Karpas-422 (cell line): ENCODE data around the gene BCLAF1. TPM values are rescaled to one million over a fixed set of nuclear protein-coding genes. Genes with fewer than 3 reads are reported as not detected.

Experiments used
- DNase-seq: peaks from one replicate; pipeline ENCODE4 v3.0.0-alpha.2; 2015
- H2AFZ ChIP-seq: fragments of 200-600 bp; sonication (generic); 2 replicates; pipeline ENCODE4 v1.6.1; 2014; ENCODE audit warnings: antibody characterized with exemption, low read length, mixed read lengths
- H3K27ac ChIP-seq: fragments of 200-600 bp; sonication (generic); 2 replicates; pipeline ENCODE4 v1.5.1; 2014; ENCODE audit warnings: mild to moderate bottlenecking, low read length, moderate library complexity
- H3K27me3 ChIP-seq: fragments of 200-600 bp; sonication (generic); 2 replicates; pipeline ENCODE4 v1.6.1; 2014; ENCODE audit warnings: low read length, mixed read lengths
- H3K36me3 ChIP-seq: fragments of 200-600 bp; sonication (generic); 2 replicates; pipeline ENCODE4 v1.6.1; 2014; ENCODE audit warnings: low read length, mixed read lengths; ENCODE audit not compliant: insufficient read depth
- H3K4me1 ChIP-seq: fragments of 200-600 bp; sonication (generic); 2 replicates; pipeline ENCODE4 v1.6.1; 2014; ENCODE audit warnings: mild to moderate bottlenecking, low read length, mixed read lengths
- H3K4me2 ChIP-seq: fragments of 200-600 bp; sonication (generic); 2 replicates; pipeline ENCODE4 v1.6.1; 2014; ENCODE audit warnings: low read length, low read depth, mild to moderate bottlenecking; ENCODE audit not compliant: poor library complexity, severe bottlenecking
- H3K4me3 ChIP-seq: fragments of 200-600 bp; sonication (generic); 2 replicates; pipeline ENCODE4 v1.5.1; 2014; ENCODE audit warnings: mild to moderate bottlenecking, antibody characterized with exemption, low read length, mixed read lengths
- H3K79me2 ChIP-seq: fragments of 200-600 bp; sonication (generic); 2 replicates; pipeline ENCODE4 v1.6.1; 2014; ENCODE audit warnings: mild to moderate bottlenecking, low read length, mixed read lengths
- H3K9ac ChIP-seq: fragments of 200-600 bp; sonication (generic); 2 replicates; pipeline ENCODE4 v1.6.0; 2014; ENCODE audit warnings: low read length
- H3K9me2 ChIP-seq: fragments of 200-600 bp; sonication (generic), shearing (Covaris generic); replicated peaks from 2 replicates; pipeline ENCODE4 v1.6.0; 2014; ENCODE audit warnings: mild to moderate bottlenecking, low read length, moderate library complexity; ENCODE audit not compliant: insufficient read depth
- H3K9me3 ChIP-seq: fragments of 300-700, 200-600 bp; sonication (generic); 2 replicates; pipeline ENCODE4 v1.6.1; 2014; ENCODE audit warnings: low read length, mixed read lengths
- H4K20me1 ChIP-seq: fragments of 200-600 bp; sonication (generic); 2 replicates; pipeline ENCODE4 v1.6.1; 2014; ENCODE audit warnings: mild to moderate bottlenecking, antibody characterized with exemption, low read length, low read depth; ENCODE audit not compliant: insufficient read depth
- total RNA-seq: library from RNA; depleted of rRNA; stranded (reverse); fragments of >200 nt; shearing (Covaris generic); gene quantifications from 2 replicates; pipeline ENCODE4 v1.2.3, GENCODE V29; 2014; ENCODE audit warnings: low replicate concordance

BCLAF1 gene
- total RNA-seq, 1 experiment from 2014 or later, result 177 TPM

GRCh38 chr6:136251394-136251793, 38.3 kb downstream of the BCLAF1 start:
- no peak for DNase-seq
- Histone ChIP-seq H3K36me3 (peaks cover 18% of the 10 kb centered on the region), H3K4me3 (peak overlapping the region; percentile 97), H3K9me2 (no peaks in the 10 kb centered on the region), H4K20me1 (no peaks in the 10 kb centered on the region), H3K9me3 (no peaks in the 10 kb centered on the region), H3K27me3 (no peaks in the 10 kb centered on the region), H3K4me2 (peak overlapping the region; percentile 94), H3K9ac (peak overlapping the region; percentile 73), H3K4me1 (peaks cover 46% of the 10 kb centered on the region), H3K79me2 (peaks cover 37% of the 10 kb centered on the region), H3K27ac (peak overlapping the region; percentile 69; the same call in 1 of the 2 replicates), H2AFZ (no peak overlapping the region)

- Histone ChIP-seq H3K4me3 (peak overlapping the region; percentile 97), H3K27me3 (no peaks in the 10 kb centered on the region), H3K9me2 (no peaks in the 10 kb centered on the region), H3K4me2 (peak overlapping the region; percentile 94), H3K36me3 (peaks cover 18% of the 10 kb centered on the region), H3K9me3 (no peaks in the 10 kb centered on the region), H3K4me1 (peaks cover 45% of the 10 kb centered on the region), H3K79me2 (peaks cover 44% of the 10 kb centered on the region), H4K20me1 (no peaks in the 10 kb centered on the region), H2AFZ (peak overlapping the region; percentile 1; the same call in 1 of the 2 replicates), H3K9ac (peak overlapping the region; percentile 73), H3K27ac (peak overlapping the region; percentile 69)
- no peak for DNase-seq
Measured at GRCh38 chr6:136250686-136251008, 39.0 kb downstream of the BCLAF1 start.

- Histone ChIP-seq H3K79me2 (peaks cover 50% of the 10 kb centered on the region), H2AFZ (peak within 1 kb of the TSS; percentile 60; the same call in 1 of the 2 replicates), H3K4me2 (peak within 1 kb of the TSS; percentile 94), H3K4me1 (peaks cover 41% of the 10 kb centered on the region), H4K20me1 (no peaks in the 10 kb centered on the region), H3K9ac (peak within 1 kb of the TSS; percentile 93), H3K9me3 (no peaks in the 10 kb centered on the region), H3K27me3 (no peaks in the 10 kb centered on the region), H3K9me2 (no peaks in the 10 kb centered on the region), H3K4me3 (peak within 1 kb of the TSS; percentile 97), H3K36me3 (peaks cover 21% of the 10 kb centered on the region), H3K27ac (peak within 1 kb of the TSS; percentile 69)
- DNase-seq, result peak; percentile 99
Measured at GRCh38 chr6:136249811-136250685, 39.6 kb downstream of the BCLAF1 start, which contains the start of gene MTFR2. Gene MTFR2 (minus strand): TSS chr6:136250311. CDS start chr6:136249099, 1,212 bp downstream.

- Histone ChIP-seq H3K9me3 (no peaks in the 10 kb centered on the region), H3K9me2 (no peaks in the 10 kb centered on the region), H3K4me1 (peaks cover 34% of the 10 kb centered on the region), H3K27me3 (no peaks in the 10 kb centered on the region), H3K4me3 (peak overlapping the region; percentile 97), H2AFZ (no peak overlapping the region; the same call in 1 of the 2 replicates), H3K79me2 (peaks cover 54% of the 10 kb centered on the region), H3K27ac (peak overlapping the region; percentile 51; the same call in 1 of the 2 replicates), H3K36me3 (peaks cover 28% of the 10 kb centered on the region), H4K20me1 (no peaks in the 10 kb centered on the region), H3K4me2 (peak overlapping the region; percentile 94), H3K9ac (peak overlapping the region; percentile 93)
- peak; percentile 60 for DNase-seq
Measured at GRCh38 chr6:136249336-136249735, 40.3 kb downstream of the BCLAF1 start.

GRCh38 chr6:136244061-136244616, 45.5 kb downstream of the BCLAF1 start:
- H3K27ac ChIP-seq, result no peak overlapping the region
- H3K9me3 ChIP-seq, result no peaks in the 10 kb centered on the region
- DNase-seq, result no peak
- H3K4me3 ChIP-seq, result no peak overlapping the region
- no peak overlapping the region for H3K9ac ChIP-seq
- no peaks in the 10 kb centered on the region for H3K27me3 ChIP-seq
- no peaks in the 10 kb centered on the region for H4K20me1 ChIP-seq
- H3K9me2 ChIP-seq, result no peaks in the 10 kb centered on the region
- H3K4me2 ChIP-seq, result no peak overlapping the region
- peaks cover 52% of the 10 kb centered on the region for H3K79me2 ChIP-seq
- peaks cover 6% of the 10 kb centered on the region for H3K4me1 ChIP-seq
- H3K36me3 ChIP-seq, result peaks cover 60% of the 10 kb centered on the region
- no peak overlapping the region for H2AFZ ChIP-seq

- Histone ChIP-seq H3K4me1 (no peaks in the 10 kb centered on the region), H3K9ac (no peak overlapping the region), H3K9me2 (no peaks in the 10 kb centered on the region), H2AFZ (no peak overlapping the region), H3K4me3 (no peak overlapping the region), H3K79me2 (no peaks in the 10 kb centered on the region; the same call in 1 of the 2 replicates), H3K27me3 (no peaks in the 10 kb centered on the region), H3K27ac (no peak overlapping the region), H3K9me3 (no peaks in the 10 kb centered on the region), H3K36me3 (peaks cover 42% of the 10 kb centered on the region), H3K4me2 (no peak overlapping the region), H4K20me1 (0 out of 2 replicates have a peak, but pooled peaks cover 5% of the 10 kb centered on the region)
- DNase-seq, result no peak
Measured at GRCh38 chr6:136236466-136237293, 53.0 kb downstream of the BCLAF1 start.

GRCh38 chr6:136235233-136235564, 54.4 kb downstream of the BCLAF1 start:
- H3K79me2 ChIP-seq, result no peaks in the 10 kb centered on the region; the same call in 1 of the 2 replicates
- no peak for DNase-seq
- no peaks in the 10 kb centered on the region for H3K4me1 ChIP-seq
- H3K27ac ChIP-seq, result no peak overlapping the region
- no peak overlapping the region for H3K9ac ChIP-seq
- no peaks in the 10 kb centered on the region for H3K9me2 ChIP-seq
- 0 out of 2 replicates have a peak, but pooled peaks cover 5% of the 10 kb centered on the region for H4K20me1 ChIP-seq
- H3K4me3 ChIP-seq, result no peak overlapping the region
- H3K36me3 ChIP-seq, result peaks cover 36% of the 10 kb centered on the region; the same call in 1 of the 2 replicates
- no peaks in the 10 kb centered on the region for H3K9me3 ChIP-seq
- no peak overlapping the region for H3K4me2 ChIP-seq
- H3K27me3 ChIP-seq, result no peaks in the 10 kb centered on the region
- H2AFZ ChIP-seq, result no peak overlapping the region
